ENCODE data around the gene PIK3R2.
A peak's percentile ranks its signal among the peaks of the same experiment; 100 is the strongest.

PIK3R2 gene

DNA sequence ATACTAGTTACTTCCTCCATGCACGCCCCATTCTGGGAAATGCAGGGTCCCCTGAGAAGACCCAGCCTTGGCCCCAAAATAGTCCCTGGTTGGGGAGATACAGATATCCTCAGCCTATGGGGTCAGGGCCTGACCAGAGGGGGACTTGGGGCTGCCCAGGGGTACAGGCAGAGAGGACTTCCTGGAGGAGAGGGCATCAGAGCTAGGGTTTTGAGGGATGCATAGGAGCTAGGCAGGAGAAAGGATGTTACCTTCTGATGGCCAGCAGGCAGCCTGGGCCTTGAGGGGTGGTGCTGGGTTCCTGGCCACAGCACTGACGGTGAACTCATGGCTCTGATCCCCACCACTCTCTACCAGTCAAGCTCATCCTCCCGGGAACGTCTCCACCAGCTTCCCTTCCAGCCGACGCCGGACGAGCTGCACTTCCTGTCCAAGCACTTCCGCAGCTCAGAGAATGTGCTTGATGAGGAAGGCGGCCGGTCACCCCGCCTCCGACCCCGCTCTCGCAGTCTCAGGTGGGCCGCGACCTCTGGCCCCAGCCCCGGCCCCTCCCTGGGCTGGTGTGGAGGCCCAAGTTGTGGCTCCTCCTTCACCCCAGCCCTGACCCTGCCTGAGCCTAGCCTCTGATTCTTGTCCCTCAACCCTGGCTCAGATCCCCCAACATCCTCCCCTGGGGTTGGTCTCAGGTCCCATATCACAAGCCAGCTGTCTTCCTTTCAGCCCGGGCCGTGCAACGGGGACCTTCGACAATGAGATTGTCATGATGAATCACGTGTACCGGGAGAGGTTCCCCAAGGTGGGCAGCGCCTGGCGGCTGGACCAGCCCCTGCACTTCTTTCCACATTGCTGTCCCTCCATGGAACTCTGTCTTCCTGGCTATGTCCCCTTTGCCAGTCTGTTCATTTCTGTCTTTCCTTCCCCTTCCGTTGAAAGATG lies 29.8 kb upstream of the PIK3R2 start:
- no peak for DNase-seq (ENCODE audit: low read depth)
- no peak for TF ChIP-seq CTCF (conservative IDR thresholded peaks at IDR 0.05; ENCODE audit: low read length)

GRCh38 chr19:18123819-18124218 lies 29.1 kb upstream of the PIK3R2 start:
- H3K4me3 ChIP-seq (ENCODE audit: low read length) = no peak overlapping the region
- TF ChIP-seq CTCF (conservative IDR thresholded peaks at IDR 0.05; ENCODE audit: low read length) = no peak
- DNase-seq (ENCODE audit: low read depth) = no peak

More for the DNA sequence above, 29.8 kb upstream of the PIK3R2 start:
- H3K4me3 ChIP-seq (ENCODE audit: low read length) = no peak overlapping the region

DNA sequence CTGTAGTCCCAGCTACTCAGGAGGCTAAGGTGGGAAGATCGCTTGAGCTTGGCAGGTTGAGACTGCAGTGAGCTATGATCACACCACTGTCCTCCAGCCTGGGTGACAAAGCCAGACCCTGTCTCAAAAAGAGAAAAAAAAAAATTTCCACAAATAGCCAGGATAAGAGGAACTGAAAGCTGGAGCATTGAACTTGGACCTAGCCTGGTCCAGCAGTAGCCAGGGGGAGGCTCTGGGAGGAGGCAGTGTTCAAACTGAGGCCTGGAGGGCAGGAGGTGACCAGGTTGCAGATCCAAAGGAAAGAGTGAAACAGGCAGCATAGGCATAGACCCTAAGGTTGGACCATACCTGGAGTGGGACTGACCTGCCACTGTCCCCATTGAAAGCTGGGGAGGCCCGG lies 26.9 kb upstream of the PIK3R2 start:
- DNase-seq (ENCODE audit: low read depth) = no peak
- TF ChIP-seq CTCF (conservative IDR thresholded peaks at IDR 0.05; ENCODE audit: low read length) = no peak
- H3K4me3 ChIP-seq (ENCODE audit: low read length) = no peak overlapping the region

GRCh38 chr19:18128044-18128443 lies 24.9 kb upstream of the PIK3R2 start:
- peak; percentile 41 for DNase-seq (ENCODE audit: low read depth)
- no peak for TF ChIP-seq CTCF (conservative IDR thresholded peaks at IDR 0.05; ENCODE audit: low read length)
- no peak overlapping the region for H3K4me3 ChIP-seq (ENCODE audit: low read length)

DNA sequence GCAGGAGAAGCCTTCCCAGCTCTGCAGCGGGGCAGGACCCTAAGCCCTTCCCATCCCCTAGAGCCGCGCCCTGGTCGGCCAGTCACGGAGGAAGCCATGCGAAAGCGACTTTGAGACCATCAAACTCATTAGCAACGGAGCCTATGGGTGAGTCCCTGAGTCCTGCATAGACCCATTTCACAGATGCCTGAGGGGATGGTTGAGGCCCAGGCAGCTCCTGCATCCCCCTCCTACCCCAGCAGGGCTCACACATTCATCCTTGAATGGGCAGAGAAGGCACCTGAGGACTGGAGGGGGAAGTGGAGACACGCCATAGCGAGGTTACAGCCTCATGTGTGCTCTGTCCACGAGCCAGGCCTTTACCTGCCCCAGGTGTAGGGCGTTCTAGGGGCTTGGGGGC lies 24.2 kb upstream of the PIK3R2 start:
- DNase-seq (ENCODE audit: low read depth) = no peak
- no peak overlapping the region for H3K4me3 ChIP-seq (ENCODE audit: low read length)
- no peak for TF ChIP-seq CTCF (conservative IDR thresholded peaks at IDR 0.05; ENCODE audit: low read length)

DNA sequence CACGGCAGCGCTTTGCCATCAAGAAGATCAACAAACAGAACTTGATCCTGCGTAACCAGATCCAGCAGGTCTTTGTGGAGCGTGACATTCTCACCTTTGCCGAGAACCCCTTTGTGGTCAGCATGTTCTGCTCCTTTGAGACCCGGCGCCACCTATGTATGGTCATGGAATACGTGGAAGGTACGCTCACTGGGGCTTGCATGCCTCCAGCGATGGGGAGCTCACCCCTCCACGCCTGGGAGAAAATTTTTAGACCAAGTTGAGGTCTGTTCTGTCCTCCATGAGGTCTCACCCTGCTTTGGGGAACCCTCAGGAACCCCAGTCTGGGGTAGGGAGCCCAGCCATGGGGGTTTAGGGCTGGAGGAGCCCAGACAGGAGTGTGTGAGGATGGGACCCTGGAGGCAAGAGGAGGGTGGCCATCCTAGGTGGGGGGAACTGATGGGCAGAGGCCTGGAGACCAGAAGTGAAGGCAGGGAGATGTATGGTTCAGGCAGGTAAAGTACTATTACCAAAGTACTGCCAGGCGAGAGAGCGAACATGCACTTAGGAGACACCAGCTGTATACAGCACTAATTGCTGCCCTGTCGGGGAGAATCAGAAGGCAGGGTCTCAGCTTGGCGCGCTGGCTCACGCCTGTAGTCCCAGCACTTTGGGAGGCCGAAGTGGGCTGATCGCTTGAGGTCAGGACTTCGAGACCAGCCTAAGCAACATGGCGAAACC lies 22.3 kb upstream of the PIK3R2 start:
- H3K4me3 ChIP-seq (ENCODE audit: low read length) = no peak overlapping the region
- DNase-seq (ENCODE audit: low read depth) = no peak
- no peak for TF ChIP-seq CTCF (conservative IDR thresholded peaks at IDR 0.05; ENCODE audit: low read length)

Measured in AG10803 (cell line).